Right renal pelvis (tissue), 4 donors: Measurements from ENCODE around the gene CACNG1. TPM values are rescaled to one million over a fixed set of nuclear protein-coding genes. Genes with fewer than 3 reads are reported as not detected.
"Not testable (repeated sequence)": the region's sequence is repeated elsewhere in the genome, so short reads cannot be mapped to it uniquely, and the experiment has no call there.

ENCODE experiments used
- DNase-seq, 4 donors: peaks; one replicate each; pipeline ENCODE4 v3.0.0-alpha.2; 2013; ENCODE audit warnings: low read depth in 4 of 4, low spot score in 3 of 4, missing footprints in 1 of 4
- polyA plus RNA-seq, 4 donors: library from polyadenylated mRNA; unstranded; fragments of 120-200 nt; gene quantifications; one replicate each; pipeline ENCODE4 v1.2.1, GENCODE V29; 2013; ENCODE audit not compliant: insufficient read length in 4 of 4

The CACNG1 gene
- polyA plus RNA-seq, 4 donors: not detected

DNA sequence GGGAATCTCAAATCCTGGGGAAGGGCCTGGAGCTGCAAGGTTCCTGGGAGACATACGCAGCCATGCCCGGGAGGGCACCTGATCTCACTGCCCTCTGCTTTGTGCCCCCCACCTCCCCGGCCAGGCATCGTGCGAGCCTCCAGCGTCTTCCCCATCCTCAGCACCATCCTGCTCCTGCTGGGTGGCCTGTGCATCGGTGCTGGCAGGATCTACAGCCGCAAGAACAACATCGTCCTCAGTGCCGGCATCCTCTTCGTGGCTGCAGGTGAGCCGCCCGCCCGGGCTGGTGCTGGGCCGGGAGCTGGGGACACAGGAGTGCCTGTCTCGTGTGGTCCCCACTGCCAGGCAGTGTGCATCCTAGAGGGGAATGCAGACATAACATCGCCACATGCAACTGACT lies 19.6 kb upstream of the CACNG1 start:
- DNase-seq: no peak

DNA sequence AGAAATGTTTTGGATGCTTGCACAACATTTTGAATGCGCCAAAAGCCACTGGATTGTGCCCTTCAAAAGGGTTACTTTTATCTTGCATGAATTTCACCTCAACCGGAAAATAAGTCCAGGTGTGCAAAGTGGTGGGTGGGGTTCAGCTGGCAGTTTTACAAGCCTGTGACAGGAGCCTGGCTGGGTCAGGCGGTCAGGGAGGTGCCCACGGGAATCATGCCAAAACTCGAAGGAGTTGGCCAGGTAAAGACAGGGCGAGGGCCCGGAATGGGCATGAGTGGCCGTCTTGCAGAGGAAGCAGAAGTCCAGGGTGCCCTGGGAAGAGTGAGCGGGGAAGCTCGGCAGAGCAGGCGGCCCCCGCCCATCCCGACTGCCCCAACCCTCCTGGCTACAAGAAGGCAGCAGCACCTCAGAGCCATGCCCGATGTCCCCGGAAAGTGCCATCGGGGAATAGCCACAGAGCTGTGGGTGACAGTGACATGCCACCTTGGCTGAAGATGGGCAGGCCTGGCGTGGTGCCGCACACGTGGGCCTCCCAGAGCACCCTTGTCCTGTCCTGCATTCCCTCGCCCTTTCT lies 19.1 kb upstream of the CACNG1 start:
- no peak for DNase-seq

DNA sequence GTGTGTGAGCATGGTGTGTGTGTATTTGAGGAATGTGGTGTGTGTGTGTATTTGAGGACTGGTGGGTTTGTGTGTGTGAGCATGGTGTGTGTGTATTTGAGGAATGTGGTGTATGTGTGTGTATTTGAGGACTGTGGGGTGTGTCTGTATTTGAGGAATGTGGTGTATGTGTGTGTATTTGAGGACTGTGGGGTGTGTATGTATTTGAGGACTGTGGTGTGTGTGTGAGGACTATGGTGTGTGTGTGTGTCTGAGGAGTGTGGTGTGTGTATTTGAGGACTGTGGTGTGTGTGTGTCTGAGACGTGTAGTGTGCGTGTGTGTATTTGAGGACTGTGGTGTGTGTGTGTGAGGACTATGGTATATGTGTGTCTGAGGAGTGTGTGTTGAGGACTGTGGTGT lies 18.0 kb upstream of the CACNG1 start:
- DNase-seq: no peak

DNA sequence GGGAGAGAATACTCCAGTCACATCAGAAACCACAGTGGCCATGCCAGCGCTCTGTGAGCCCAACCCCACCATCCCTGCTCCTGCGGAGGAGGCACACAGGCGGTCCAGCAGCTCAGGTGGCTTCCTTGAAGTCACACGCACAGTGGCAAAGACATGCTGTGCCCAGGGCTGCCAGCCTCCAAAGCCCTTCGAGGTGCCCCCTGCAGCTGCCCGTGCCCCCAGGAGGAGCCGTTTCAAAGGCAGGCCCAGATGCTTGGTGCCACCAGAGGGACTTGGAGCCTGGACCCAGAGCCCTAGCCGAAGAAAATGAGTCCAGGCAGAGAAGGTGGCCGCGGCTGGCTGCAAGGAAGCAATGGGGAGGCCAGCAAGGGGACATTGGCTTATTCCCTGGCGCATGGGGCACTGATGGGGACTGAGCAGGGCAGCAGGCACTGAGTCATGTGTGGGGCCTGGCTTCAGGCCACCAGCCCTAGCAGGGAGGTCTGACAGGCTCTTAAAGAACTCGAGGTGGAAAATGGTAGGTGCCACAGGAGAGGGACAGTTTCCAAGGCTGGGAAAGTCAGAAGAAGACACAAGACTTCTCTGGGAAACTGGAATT lies 17.2 kb upstream of the CACNG1 start:
- no peak for DNase-seq

DNA sequence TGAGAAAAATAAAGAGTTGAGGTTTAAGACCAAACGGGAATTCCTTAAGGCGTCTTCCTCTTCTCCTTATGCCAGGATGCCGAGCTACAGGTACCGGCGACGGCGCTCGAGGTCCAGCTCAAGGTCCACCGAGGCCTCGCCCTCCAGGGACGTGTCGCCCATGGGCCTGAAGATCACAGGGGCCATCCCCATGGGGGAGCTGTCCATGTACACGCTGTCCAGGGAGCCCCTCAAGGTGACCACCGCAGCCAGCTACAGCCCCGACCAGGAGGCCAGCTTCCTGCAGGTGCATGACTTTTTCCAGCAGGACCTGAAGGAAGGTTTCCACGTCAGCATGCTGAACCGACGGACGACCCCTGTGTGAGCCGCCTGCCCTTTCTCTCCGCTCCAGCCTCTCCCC lies 13.7 kb upstream of the CACNG1 start:
- DNase-seq: no peak

DNA sequence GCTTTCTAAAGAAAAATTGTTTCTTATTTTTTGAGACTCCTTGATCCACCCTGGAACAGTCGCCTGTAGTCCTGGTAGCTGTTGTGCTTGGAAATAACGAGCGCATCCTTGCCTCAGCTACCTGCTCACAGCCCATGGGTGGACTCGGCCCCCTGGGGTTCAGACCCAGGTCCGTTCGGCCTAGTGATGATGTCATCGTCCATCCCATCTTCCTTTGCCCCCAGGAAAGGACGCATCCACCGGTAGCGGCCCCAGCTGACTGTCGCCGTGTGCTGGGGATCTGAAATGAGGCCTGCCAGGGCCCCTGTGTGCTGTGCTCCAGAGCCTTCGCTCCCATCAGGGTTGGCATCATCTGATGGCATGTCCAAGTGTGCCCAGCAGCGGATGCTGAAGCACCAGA lies 12.0 kb upstream of the CACNG1 start:
- DNase-seq: no peak

DNA sequence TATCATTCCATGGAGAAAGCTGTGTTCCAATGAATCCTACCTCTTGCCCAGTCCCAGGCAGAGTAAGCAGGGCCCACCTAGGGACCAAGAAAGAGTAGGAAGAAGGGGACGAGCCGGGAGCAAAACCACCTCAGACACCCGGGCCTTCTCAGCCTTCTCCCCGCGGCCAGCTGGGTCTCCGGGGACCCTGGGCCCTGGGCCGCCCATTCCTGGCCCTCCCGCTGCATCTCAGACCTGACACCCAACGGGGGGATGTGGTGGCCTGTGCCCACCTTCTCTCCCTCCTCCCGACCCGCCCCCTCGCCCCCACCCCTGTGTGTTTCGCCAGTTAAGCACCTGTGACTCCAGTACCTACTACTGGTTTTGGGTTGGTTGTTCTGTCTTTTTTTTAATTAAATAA lies 11.4 kb upstream of the CACNG1 start:
- DNase-seq: no peak

DNA sequence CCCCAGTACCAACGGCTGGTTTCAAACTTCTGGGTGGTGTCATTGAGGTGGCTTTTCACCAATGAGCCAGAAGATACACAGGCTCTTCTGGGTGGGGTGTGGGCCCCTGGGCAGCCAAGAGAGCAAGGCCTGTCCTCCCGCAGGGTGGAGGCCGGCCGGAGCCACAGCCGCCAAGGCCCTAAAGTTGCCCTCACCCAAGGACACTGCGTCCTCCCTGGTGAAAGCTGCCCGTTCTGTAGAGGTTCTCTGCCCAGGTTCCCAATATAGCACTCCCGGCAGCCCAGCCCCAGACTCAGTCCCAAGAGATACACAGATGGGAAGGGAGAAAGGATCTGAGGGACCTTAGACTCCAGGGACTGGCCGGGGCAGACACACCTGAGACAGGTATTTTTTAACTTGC lies 10.7 kb upstream of the CACNG1 start:
- no peak for DNase-seq

DNA sequence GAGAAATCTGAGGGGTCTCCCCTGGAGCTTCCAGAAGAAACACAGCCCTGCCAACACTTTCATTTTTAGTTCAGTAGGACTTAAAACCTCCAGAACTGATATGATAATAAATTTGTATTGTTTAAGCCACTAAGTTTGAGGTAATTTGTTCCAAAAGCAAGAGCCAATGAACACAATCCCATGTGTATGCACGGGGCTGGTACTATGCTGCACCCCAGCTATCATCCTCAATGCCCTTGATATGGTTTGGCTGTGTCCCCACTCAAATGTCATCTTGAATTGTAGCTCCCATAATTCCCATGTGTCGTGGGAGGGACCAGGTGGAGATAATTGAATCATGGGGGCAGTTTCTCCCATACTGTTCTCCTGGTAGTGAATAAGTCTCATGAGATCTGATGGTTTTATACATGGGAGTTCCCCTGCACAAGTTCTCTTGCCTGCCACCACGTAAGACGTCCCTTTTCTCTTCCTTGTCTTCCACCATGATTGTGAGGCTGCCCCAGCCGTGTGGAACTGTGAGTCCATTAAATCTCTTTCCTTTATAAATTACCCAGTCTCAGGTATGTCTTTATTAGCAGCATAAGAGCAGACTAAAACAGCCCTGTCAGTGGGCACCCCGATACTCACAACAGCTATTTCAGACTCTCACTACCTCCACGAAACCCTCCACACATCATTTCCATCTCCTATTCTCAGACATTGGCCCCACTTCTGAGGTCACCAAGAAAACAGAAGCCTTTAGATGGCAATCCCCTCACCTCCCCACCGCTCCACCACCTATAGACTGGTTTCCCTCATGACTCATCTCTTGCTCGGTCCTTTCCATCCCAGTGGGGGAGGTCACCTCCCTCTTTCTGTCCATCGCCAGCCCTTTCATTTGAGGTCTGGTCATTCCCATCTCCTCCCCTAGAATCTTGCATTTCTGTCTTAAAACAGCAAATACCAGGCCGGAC lies 8.9 kb upstream of the CACNG1 start:
- no peak for DNase-seq

DNA sequence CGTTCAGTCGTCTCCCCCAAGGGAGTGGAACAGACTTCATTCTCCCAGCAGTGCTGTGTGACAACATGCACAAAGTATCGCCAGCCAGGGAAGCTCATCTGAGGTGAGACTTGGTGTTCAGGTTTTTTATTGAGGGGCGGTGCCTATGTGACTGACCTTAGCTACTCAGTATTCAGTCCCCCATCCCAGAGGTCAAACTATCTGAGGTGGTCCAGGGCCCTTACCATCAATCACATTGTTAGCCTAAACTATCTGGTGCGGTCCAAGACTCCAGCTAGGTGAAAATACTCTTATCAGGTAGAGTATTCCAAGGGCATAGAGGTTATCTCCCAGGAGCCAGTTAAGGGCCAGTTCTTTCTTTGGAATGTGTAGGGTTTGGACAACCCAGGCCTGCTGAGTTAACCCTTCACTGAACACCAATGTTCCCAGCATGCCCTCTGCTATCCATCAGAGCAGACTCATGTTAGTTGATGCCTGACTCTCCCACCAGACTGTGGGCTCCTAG lies 5.4 kb upstream of the CACNG1 start:
- no peak for DNase-seq

DNA sequence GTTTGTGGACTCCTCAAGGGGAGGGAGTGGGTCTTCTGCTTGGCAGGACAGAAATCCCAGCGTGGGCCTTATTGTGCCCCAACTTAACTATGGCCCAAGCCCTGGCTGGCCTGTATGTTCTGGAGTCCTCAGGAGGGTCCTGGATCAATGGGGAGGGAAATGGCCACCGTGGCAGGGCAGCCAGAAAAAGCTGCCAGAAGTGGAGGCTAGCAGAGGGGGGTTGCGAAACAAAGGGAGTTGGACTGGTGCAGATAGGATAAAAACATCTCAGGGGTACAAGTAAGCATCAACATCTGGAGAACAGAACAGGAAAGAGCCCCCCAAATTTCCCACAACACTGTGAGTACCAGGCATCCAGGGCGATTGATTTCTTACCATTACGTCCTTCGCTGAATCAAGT lies 3.7 kb upstream of the CACNG1 start:
- no peak for DNase-seq

DNA sequence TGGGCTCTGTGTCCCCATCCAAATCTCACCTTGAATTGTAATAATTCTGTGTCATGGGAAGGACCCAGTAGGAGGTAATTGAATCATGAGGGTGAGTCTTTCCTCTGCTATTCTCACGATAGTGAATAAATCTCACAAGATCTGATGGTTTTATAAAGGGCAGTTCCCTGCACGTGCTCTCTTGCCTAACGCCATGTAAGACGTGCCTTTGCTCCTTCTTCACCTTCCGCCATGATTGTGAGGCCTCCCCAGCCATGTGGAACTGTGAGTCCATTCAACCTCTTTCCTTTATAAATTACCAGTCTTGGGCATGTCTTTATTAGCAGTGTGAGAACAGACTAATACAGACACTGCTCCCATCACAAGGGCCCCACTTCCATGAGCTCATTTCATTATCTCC lies 3.2 kb upstream of the CACNG1 start:
- not testable (repeated sequence) for DNase-seq

DNA sequence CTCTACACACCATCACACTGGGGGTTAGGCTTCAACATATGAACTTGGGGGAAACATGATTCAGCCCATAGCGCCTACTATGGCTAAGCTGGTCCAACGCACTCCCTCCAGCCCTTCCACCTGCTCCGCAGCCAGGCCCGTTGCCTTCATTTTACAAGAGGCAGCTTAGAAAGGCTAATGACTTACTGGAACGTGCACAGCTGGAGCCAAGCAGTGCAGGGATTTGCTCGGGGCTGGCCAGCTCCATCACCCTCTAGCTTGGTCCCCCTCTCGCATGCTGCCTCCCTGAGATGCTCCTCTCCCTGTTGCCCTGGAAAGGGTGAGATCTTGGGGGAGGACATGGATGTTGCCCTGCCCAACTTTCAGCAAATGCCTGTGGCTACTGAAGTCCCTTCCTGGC lies 2.8 kb upstream of the CACNG1 start:
- no peak for DNase-seq

DNA sequence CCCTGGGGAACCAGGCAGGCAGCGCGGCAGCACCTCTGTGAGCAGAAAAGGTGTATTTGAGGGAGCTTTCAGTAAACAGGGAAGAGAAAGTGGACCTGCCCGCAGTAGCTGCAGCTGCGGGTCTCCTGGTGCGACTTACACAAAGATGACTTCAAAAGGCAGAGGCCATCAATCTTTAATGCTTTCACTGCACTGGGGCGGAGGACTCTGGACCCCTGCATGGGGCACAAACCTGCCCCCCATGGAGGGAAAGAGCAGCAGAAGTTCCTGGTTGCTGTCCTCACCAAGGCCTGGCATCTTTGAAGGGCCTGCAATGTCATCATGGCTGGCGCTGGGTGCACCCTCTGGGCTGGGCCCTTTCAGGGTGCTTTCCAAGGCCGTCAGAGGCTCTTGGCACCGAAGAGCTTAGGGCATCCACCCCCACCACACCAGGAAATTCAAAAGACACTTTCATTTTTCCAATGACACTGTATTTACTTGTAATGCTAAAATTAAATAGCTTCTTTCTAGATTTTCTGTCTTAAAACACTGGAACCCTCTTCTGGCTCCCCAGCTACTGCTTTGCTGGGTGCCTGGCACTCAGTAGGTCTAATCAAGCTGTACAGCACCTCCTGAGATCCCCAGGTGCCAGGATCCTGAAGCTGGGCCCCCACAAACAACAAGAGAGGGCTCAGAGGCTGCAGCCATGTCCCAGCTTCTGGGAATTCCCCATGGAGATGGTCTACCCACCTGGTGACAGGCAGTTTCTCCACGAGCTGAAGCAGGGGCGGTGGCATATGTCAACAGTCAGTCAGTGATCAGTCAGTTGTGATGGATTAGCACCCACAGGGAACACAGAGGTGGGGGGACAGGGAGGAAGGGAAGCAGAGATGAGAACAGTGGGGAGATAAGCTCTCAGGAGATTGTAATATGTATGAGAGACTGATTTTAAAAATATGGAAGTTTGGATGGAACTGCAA lies 2.1 kb upstream of the CACNG1 start:
- no peak for DNase-seq

DNA sequence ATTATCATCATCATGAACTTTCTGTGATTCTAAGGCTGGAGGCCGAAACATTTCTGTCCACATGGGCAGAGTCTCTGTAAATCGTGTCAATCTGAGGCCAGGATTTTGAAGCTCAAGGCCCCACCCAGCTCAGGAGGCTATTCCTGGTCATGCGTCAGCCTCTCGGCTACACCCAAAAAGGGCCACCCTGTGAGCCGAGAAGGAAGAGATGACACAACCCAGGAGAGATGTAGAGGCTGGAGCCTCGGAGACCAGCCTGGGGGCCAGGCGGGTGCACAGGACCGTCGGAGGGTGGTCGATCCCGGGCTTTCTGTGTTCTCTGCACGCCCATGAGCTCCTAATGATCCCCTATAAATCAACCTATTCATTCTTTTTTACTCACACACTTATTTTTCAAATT lies 1.1 kb upstream of the CACNG1 start:
- DNase-seq: no peak

DNA sequence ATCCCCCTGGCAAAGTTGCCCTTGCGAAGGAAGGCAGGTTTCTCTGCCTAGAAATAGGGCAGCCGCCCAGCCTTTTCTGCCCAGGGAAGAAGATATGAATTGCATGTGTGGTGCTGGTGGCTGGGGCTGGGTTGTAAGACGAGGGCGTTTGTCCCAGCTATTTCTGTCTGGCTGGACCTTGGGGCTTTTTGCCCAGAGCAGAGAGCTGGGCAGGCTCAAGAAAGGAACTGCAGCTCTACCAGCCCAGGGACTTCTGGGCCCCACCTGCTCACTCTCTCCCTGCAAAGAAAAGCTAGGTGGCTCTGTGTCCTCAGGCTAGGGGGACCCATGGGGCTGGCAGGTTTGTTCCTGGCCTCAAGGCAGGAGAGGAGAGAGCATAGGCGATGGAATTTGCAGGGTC lies 586 bp downstream of the CACNG1 start:
- no peak for DNase-seq

DNA sequence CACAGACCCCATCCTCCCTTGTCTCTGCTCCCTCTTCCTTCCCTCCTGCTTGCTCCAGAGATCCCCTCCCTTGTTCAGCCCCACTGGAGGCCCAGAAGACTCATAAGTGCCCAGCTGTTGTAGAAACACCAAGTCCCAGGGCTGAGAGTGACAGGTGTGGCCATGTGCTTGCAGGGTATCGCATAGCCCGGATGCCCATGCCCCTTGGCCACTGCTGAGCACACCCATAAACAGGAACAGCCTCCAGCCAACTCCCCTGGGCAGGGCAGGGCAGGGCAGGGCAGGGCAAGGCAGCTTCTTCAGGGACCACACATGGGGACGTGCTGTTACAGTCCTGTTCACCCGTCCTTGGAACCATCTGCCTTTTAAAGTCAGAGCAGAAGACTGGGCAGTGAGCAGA lies 2.0 kb downstream of the CACNG1 start:
- DNase-seq: no peak

DNA sequence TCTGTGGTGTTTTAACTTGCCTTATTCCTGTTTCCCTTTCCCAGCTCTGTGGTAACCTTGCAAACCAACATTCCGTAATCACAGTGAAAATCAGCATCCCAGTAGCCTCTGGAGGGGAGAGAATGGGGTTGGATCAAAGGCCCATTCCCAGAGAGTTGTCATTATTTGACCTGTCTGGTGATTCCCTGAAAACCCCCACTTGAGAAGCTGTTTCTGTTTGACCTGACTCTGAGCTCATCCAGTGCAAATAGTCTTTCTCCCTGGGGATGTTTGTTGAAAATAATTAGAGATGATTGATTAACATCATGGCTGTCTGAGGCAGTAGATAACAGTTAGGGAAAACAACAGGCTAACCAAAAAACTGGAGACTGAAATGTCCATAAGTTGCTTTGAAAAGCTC lies 3.0 kb downstream of the CACNG1 start:
- no peak for DNase-seq

DNA sequence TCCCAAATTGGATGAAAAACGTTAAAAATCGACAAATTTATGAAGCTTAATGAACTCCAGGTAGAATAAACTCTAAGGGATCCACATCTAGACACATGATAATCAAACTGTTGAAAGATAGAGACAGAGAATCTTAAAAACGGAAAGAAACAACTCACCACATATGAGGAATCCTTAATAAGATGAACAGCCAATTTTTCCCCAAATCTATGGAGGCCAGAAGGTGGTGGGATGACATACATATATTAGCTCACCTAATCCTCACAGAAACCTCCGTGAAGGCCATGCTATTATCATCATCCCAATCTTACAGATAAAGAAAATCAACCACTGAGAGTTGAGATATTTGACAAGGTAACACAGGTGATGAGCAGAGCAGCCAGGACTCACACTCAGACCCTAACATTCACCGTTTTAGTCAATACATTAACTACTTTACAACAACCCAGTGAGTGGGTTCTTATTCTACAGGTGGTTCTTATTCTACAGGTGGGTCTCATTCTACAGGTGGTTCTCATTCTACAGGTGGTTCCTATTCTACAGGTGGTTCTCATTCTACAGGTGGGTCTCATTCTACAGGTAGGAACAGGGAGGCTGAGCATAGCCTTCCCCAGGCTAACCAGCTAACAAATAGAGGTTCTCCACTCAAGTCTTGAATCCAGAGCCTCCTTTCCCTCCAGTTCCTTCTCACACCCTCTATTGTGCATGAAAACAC lies 4.8 kb downstream of the CACNG1 start:
- DNase-seq: no peak

DNA sequence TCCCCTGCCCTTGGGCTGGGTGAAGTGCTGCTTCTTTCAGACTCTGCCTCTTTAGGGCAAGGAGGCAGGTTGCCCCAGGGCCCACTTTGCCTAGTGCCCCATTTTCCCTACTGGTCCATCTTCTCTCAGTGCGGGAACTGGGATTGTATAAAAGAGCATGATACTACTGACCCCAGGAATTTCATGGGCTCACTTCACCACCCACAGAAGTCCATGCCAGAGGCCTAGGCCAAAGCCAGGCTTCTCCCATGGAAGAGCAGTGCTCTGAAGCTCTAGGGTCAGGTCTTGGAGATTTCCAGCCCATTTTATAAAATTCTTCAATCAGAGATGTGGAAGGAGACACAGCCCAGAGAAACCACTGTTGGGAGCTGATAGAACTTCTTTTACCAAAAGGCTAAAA lies 5.7 kb downstream of the CACNG1 start:
- no peak for DNase-seq
